Natural killer cell (primary cell): ENCODE measurements around the gene CLEC3B. TPM values are rescaled to one million over a fixed set of nuclear protein-coding genes. Genes with fewer than 3 reads are reported as not detected.

ENCODE experiments used
- ATAC-seq, 3 donors: fragments of 150-1000 bp in 2 of 3; fragments of 200-7000 bp in 1 of 3; cut with Tn5 transposase; 1 replicate in 1 of 3; 2 replicates in 2 of 3; pipeline ENCODE4 v1.10.0; 2021; ENCODE audit warnings: mild to moderate bottlenecking in 2 of 3, moderate library complexity in 2 of 3
- DNase-seq, 2 donors: peaks; one replicate each; pipeline versions ENCODE4 v3.0.0 to v3.0.0-alpha.2; 2013 to 2021; ENCODE audit warnings: mixed read lengths in 1 of 2
- H3K27ac ChIP-seq: one replicate; pipeline ENCODE4 v1.5.1; 2013; ENCODE audit warnings: mild to moderate bottlenecking, low read length
- H3K27me3 ChIP-seq: one replicate; pipeline ENCODE4 v1.6.1; 2013; ENCODE audit warnings: low read length; ENCODE audit not compliant: control insufficient read depth, insufficient read depth
- H3K36me3 ChIP-seq: one replicate; pipeline ENCODE4 v1.6.1; 2013; ENCODE audit warnings: low read length; ENCODE audit not compliant: control insufficient read depth, insufficient read depth
- H3K4me1 ChIP-seq: one replicate; pipeline ENCODE4 v1.6.1; 2013; ENCODE audit warnings: low read length; ENCODE audit not compliant: control insufficient read depth, insufficient read depth
- H3K4me3 ChIP-seq: one replicate; pipeline ENCODE4 v1.5.1; 2013; ENCODE audit warnings: low read length
- H3K9me3 ChIP-seq: one replicate; pipeline ENCODE4 v1.6.1; 2013; ENCODE audit warnings: low read length; ENCODE audit not compliant: control insufficient read depth, insufficient read depth
- H3K27ac Mint-ChIP-seq, 2 donors: one replicate each; pipeline ENCODE4 v1.8.0; 2022; ENCODE audit warnings: mild to moderate bottlenecking in 2 of 2, mixed read lengths in 2 of 2, moderate library complexity in 1 of 2
- H3K27me3 Mint-ChIP-seq, 2 donors: one replicate each; pipeline ENCODE4 v1.8.0; 2022; ENCODE audit warnings: low read depth in 2 of 2, mixed read lengths in 2 of 2
- H3K36me3 Mint-ChIP-seq: one replicate; pipeline ENCODE4 v1.8.0; 2022; ENCODE audit warnings: mixed read lengths
- H3K4me1 Mint-ChIP-seq, 2 donors: one replicate each; pipeline ENCODE4 v1.8.0; 2022; ENCODE audit warnings: mixed read lengths in 2 of 2
- H3K4me3 Mint-ChIP-seq: one replicate; pipeline ENCODE4 v1.8.0; 2022; ENCODE audit warnings: mild to moderate bottlenecking, moderate library complexity, mixed read lengths
- H3K9me3 Mint-ChIP-seq, 2 donors: one replicate each; pipeline ENCODE4 v1.8.0; 2022; ENCODE audit warnings: mixed read lengths in 2 of 2
- CTCF ChIP-seq: fragments of 200-600 bp; IDR thresholded peaks from one replicate; pipeline ENCODE4 v1.8.0; 2022; ENCODE audit warnings: antibody characterized with exemption
- WGBS: methylation state at CpG from one replicate; pipeline ENCODE4 v1.1.7; 2013; ENCODE audit warnings: missing lambda C conversion rate; ENCODE audit not compliant: insufficient coverage; 5-methylcytosine and 5-hydroxymethylcytosine counted together
- intact Hi-C: fragments of 100-400 bp; cut with micrococcal nuclease; formaldehyde crosslinking; loops from one replicate; pipeline ENCODE4 v1.14.2; 2022
- total RNA-seq, 4 donors: library from RNA; stranded (reverse); fragments of 120-200 nt in 1 of 4; gene quantifications; one replicate each; pipeline versions ENCODE4 v1.2.3 to v1.2.4, GENCODE V29; 2013 to 2022

The CLEC3B gene
- total RNA-seq, 3 donors from 2014 or later (not counting 1 experiment from before 2014, with no cell fraction given) = 0.87 to 1.5 (median 1.1) TPM

- DNase-seq (no peak), ATAC-seq (no peak)
- Histone ChIP-seq H3K27ac (no peak overlapping the region), H3K4me1 (peaks cover 6% of the 10 kb centered on the region), H3K9me3 (no peaks in the 10 kb centered on the region), H3K4me3 (no peak overlapping the region), H3K36me3 (no peaks in the 10 kb centered on the region), H3K27me3 (no peaks in the 10 kb centered on the region)
- WGBS = 72% methylated on average over 6 of the region's 6 CpGs
- no peak overlapping the region for H3K4me3 Mint-ChIP-seq
- intact Hi-C loops = no loop called here
- peaks cover 0 to 7% of the 10 kb centered on the region in 2 donors for H3K27me3 Mint-ChIP-seq
- H3K36me3 Mint-ChIP-seq = no peaks in the 10 kb centered on the region
- H3K4me1 Mint-ChIP-seq = peaks cover 11 to 33% of the 10 kb centered on the region in 2 donors
- no peaks in the 10 kb centered on the region for H3K9me3 Mint-ChIP-seq
- H3K27ac Mint-ChIP-seq = no peak overlapping the region
- no peak for TF ChIP-seq CTCF
Measured at GRCh38 chr3:45024542-45025255, 1.4 kb upstream of the CLEC3B start.

GRCh38 chr3:45026957-45027356, 854 bp downstream of the CLEC3B start:
- peaks cover 0 to 8% of the 10 kb centered on the region in 2 donors for H3K27me3 Mint-ChIP-seq
- Histone ChIP-seq H3K27me3 (no peaks in the 10 kb centered on the region), H3K36me3 (no peaks in the 10 kb centered on the region), H3K4me1 (peaks cover 6% of the 10 kb centered on the region), H3K4me3 (no peak overlapping the region), H3K27ac (no peak overlapping the region), H3K9me3 (no peaks in the 10 kb centered on the region)
- no peak for ATAC-seq
- DNase-seq = no peak
- H3K9me3 Mint-ChIP-seq = no peaks in the 10 kb centered on the region
- H3K4me1 Mint-ChIP-seq = peaks cover 0 to 18% of the 10 kb centered on the region in 2 donors
- WGBS = 82% methylated on average over 4 of the region's 4 CpGs
- no peaks in the 10 kb centered on the region for H3K36me3 Mint-ChIP-seq
- intact Hi-C loops = no loop called here
- H3K4me3 Mint-ChIP-seq = no peak overlapping the region
- no peak overlapping the region for H3K27ac Mint-ChIP-seq
- no peak for TF ChIP-seq CTCF

GRCh38 chr3:45027441-45027840, 1.3 kb downstream of the CLEC3B start:
- H3K36me3 ChIP-seq = no peaks in the 10 kb centered on the region
- TF ChIP-seq CTCF = no peak
- no peaks in the 10 kb centered on the region for H3K36me3 Mint-ChIP-seq
- no peak for DNase-seq
- ATAC-seq = no peak
- H3K4me3 Mint-ChIP-seq = no peak overlapping the region
- H3K27ac Mint-ChIP-seq = no peak overlapping the region
- intact Hi-C loops = no loop called here
- H3K4me3 ChIP-seq = no peak overlapping the region
- peaks cover 0 to 8% of the 10 kb centered on the region in 2 donors for H3K27me3 Mint-ChIP-seq
- no peak overlapping the region for H3K27ac ChIP-seq
- WGBS = 98% methylated on average over 4 of the region's 4 CpGs
- peaks cover 0 to 18% of the 10 kb centered on the region in 2 donors for H3K4me1 Mint-ChIP-seq
- H3K4me1 ChIP-seq = peaks cover 6% of the 10 kb centered on the region
- H3K9me3 Mint-ChIP-seq = no peaks in the 10 kb centered on the region
- H3K27me3 ChIP-seq = no peaks in the 10 kb centered on the region
- H3K9me3 ChIP-seq = no peaks in the 10 kb centered on the region

- H3K4me3 Mint-ChIP-seq = no peak overlapping the region
- DNase-seq = no peak
- TF ChIP-seq CTCF = no peak
Measured at GRCh38 chr3:45029216-45029615, 3.1 kb downstream of the CLEC3B start.

More at GRCh38 chr3:45029216-45029615, 3.1 kb downstream of the CLEC3B start:
- Mint-ChIP-seq H3K9me3 (no peaks in the 10 kb centered on the region), H3K4me1 (peaks cover 8 to 28% of the 10 kb centered on the region in 2 donors), H3K36me3 (no peaks in the 10 kb centered on the region), H3K27me3 (peaks cover 0 to 8% of the 10 kb centered on the region in 2 donors), H3K27ac (no peak overlapping the region)
- H3K27me3 ChIP-seq = no peaks in the 10 kb centered on the region
- no peaks in the 10 kb centered on the region for H3K9me3 ChIP-seq
- H3K4me3 ChIP-seq = no peak overlapping the region
- peaks cover 12% of the 10 kb centered on the region for H3K4me1 ChIP-seq
- WGBS = 88% methylated on average over 2 of the region's 2 CpGs
- intact Hi-C loops = no loop called here
- ATAC-seq = no peak
- no peak overlapping the region for H3K27ac ChIP-seq
- no peaks in the 10 kb centered on the region for H3K36me3 ChIP-seq
